Coronary artery (tissue), 2 donors: Measurements from ENCODE around the gene PRPF19.

Experiments used
- DNase-seq: peaks from one replicate; pipeline ENCODE4 v3.0.0-alpha.2; 2017; ENCODE audit warnings: low spot score
- H3K27ac ChIP-seq, 2 donors: fragments of 200-600 bp; sonication (generic); one replicate each; pipeline ENCODE4 v1.5.1; 2016 to 2019
- H3K4me3 ChIP-seq: fragments of 200-600 bp; sonication (generic); 2 replicates; pipeline ENCODE4 v1.5.1; 2016; ENCODE audit warnings: mild to moderate bottlenecking, moderate library complexity
- TF ChIP-seq, protein P1 (sequence below): fragments of 200-600 bp; sonication (generic); IDR thresholded peaks from one replicate; pipeline ENCODE4 v1.5.1; 2019; ENCODE audit warnings: antibody characterized with exemption

The PRPF19 gene

DNA sequence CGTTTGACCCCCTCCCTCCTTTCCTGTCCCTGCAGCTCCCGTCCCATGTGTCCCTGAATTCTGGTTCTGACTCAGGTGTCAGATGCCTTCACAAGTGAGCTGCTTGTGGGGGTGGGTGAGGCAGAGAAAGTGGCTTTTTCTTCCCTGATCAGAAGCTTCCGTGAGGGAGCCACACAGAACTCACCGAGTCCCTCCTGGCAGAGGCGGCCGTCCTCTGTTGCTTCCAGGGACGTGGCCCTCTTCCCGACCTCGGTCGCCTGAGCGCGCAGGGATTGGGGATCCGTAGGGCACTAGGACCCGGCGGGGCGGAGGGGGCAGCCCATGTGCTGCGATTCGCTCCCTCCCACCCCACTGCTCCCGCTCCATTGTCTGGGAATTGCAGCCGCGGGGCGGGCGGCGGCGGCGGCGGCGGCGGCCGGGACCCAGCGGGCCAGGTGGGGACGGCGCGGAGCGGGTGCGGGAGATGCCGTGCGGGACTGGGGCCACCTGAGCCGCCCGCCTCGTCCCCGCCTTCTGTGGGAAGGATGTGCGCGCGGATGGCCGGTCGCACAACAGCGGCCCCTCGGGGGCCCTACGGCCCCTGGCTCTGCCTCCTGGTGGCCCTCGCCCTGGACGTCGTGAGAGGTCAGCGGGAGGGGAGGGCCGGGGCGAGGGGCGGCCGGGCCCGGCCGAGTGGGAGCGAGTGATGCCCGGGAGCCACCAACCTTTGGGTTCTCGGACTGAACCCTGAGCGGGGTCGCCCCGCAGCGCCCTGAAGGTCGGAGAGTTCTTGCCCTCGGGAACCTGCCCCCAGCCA is 17.9 kb upstream of the PRPF19 start, which contains the start of gene TMEM132A:
Gene TMEM132A (plus strand): TSS at position 351 of the 796 bp plus-strand sequence. CDS start 174 bp downstream, at position 525.
- TF ChIP-seq, protein P1, sequence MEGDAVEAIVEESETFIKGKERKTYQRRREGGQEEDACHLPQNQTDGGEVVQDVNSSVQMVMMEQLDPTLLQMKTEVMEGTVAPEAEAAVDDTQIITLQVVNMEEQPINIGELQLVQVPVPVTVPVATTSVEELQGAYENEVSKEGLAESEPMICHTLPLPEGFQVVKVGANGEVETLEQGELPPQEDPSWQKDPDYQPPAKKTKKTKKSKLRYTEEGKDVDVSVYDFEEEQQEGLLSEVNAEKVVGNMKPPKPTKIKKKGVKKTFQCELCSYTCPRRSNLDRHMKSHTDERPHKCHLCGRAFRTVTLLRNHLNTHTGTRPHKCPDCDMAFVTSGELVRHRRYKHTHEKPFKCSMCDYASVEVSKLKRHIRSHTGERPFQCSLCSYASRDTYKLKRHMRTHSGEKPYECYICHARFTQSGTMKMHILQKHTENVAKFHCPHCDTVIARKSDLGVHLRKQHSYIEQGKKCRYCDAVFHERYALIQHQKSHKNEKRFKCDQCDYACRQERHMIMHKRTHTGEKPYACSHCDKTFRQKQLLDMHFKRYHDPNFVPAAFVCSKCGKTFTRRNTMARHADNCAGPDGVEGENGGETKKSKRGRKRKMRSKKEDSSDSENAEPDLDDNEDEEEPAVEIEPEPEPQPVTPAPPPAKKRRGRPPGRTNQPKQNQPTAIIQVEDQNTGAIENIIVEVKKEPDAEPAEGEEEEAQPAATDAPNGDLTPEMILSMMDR = no peak
- Histone ChIP-seq H3K27ac (no peak within 1 kb of the TSS), H3K4me3 (peak within 1 kb of the TSS; percentile 79)
- DNase-seq = no peak

DNA sequence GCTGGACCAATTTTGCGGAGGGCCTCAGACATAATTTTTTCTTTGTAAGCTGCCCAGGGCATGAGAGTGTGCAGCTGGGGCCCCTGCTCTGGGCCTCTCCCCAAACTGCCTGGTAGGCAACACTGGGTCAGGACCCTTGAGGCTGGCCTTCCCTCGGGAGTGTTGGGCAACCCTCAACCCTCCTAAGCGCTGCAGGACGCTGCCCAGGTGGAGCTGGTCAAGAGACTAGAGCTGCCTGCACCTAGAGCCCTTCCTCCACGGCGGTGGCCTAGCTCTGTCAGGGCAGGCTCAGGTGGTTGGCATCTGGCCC is 17.4 kb upstream of the PRPF19 start:
- DNase-seq = no peak
- TF ChIP-seq, protein P1 = no peak
- Histone ChIP-seq H3K27ac (no peak overlapping the region), H3K4me3 (peak overlapping the region; percentile 79)

DNA sequence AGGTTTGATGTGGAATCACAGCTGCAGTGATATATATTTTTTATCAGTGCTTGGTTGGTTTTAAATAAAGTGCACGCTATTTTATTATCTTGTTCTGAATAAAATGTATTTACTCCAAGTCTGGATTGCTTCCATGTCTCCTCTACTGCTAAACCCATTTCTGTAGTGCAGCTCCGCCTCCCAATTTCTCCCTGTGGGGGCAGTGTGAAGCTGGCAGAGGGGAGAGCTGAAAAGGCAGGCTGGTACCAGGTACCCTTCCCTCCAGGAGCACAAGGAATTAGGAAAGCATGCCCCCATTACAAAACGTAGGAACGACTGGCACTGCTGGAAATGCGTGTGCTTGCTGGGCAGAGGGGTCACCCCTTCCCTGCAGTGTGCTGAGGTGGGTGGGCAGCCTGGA is 16.9 kb upstream of the PRPF19 start:
- Histone ChIP-seq H3K4me3 (no peak overlapping the region), H3K27ac (no peak overlapping the region)
- TF ChIP-seq, protein P1 = no peak
- DNase-seq = no peak

DNA sequence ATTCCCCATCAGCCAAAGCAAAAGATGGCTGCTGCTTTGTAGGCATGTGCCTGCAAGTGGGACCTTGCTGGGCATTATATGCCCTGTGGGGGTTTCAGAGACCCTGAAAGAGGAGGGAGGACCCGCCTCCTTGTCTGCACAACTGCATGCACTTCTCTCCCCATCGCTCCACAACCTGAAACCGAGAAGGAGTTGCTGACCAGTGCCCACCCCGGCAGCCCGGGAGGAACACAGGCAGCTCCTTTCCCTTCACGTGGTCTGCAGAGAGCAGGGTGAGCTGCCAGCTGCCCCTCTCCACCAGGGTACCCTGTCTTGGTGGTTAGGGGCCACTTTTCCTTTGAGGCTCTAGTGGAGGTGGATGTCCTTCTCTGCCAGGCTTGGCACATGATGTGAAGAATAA is 16.5 kb upstream of the PRPF19 start:
- no peak for DNase-seq
- TF ChIP-seq, protein P1 = no peak
- no peak overlapping the region for H3K27ac ChIP-seq
- H3K4me3 ChIP-seq = no peak overlapping the region

DNA sequence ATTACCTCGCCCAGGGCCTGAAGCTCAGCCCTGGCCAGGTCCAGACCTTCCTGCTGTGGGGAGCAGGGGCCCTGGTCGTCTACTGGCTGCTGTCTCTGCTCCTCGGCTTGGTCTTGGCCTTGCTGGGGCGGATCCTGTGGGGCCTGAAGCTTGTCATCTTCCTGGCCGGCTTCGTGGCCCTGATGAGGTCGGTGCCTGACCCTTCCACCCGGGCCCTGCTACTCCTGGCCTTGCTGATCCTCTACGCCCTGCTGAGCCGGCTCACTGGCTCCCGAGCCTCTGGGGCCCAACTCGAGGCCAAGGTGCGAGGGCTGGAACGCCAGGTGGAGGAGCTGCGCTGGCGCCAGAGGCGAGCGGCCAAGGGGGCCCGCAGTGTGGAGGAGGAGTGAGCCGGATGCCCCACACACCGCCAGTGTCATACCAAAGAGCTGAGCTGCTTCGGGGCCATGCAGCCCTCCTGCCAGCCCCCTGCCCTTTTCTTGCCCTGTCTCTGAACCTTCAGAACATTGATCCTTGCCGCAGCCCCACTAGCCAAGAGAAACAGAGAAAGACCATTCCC is 15.5 kb upstream of the PRPF19 start:
- Histone ChIP-seq H3K4me3 (no peak overlapping the region), H3K27ac (no peak overlapping the region)
- no peak for DNase-seq
- TF ChIP-seq, protein P1 = no peak

DNA sequence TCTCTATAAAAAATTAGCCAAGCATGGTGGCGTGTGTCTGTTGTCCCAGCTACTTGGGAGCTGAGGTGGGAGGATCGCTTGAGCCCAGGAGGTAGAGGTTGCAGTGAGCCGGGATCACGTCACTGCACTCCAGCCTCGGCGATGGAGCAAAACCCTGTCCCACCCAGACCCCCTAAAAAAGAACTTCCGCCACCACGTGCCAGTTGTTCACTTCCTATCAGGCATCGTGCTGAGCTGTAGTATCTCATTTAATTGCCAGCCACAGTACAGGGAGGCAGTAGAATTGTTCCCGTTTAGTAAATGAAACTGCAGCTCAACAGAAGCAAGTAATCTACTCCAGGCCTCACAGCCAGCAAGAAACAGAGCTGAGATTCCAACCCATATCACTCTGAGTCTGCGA is 14.9 kb upstream of the PRPF19 start:
- no peak overlapping the region for H3K4me3 ChIP-seq
- TF ChIP-seq, protein P1 = no peak
- no peak overlapping the region for H3K27ac ChIP-seq
- no peak for DNase-seq

DNA sequence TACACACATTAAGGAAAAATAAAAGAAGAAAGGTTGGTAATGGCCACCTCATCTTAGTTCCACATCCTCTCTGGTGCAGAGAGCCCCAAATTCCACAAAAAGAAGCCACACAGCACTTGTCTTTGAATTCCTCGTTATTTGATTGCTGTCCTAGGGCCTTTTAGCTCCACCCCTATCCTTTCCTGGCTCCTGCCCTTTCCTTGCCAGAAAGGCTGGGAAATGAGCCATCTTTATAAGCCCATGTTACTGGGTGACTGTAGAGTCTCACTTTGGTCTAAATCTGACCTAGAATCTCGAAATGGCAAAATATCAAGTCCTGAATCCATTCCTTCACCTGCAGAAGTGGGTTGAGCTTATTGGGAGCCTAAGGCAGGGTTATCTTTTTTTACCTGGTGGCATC is 13.6 kb upstream of the PRPF19 start:
- H3K4me3 ChIP-seq = no peak overlapping the region
- TF ChIP-seq, protein P1 = no peak
- no peak for DNase-seq
- H3K27ac ChIP-seq = no peak overlapping the region
